NCI-H226 (cell line): Measurements from ENCODE around the gene P2RX2.

ENCODE experiments used
- DNase-seq: peaks from one replicate; pipeline ENCODE4 v3.0.0-alpha.2; 2015

The P2RX2 gene

DNA sequence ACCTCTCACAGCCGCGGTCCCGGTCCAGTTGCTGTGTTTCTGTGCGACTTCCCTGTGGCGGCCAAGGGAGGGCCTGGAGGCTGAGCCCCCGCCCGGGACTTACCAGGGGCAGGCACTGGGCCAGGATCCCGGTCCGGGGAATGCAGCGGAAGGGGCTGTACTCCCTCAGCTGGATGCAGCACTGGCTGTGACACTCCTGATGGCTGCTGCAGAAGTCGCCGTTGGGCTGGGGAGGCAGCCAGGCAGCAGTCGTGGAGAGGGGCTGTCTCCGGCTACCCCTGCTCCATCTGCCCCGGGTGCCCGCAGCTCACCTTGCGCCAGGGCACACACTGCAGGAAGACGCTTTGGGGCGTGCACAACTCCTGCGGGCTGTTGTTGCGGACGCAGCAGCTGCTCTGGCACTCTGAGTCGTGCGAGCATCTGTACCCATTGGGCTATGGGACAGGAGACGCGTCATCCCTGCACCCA, 14.4 kb upstream of the P2RX2 start:
- DNase-seq = no peak

- DNase-seq = no peak
Measured at GRCh38 chr12:132604668-132605441, 13.7 kb upstream of the P2RX2 start.

- DNase-seq = no peak
Measured at GRCh38 chr12:132605892-132606291, 12.7 kb upstream of the P2RX2 start.

- DNase-seq = no peak
Measured at GRCh38 chr12:132606466-132606865, 12.1 kb upstream of the P2RX2 start.

DNA sequence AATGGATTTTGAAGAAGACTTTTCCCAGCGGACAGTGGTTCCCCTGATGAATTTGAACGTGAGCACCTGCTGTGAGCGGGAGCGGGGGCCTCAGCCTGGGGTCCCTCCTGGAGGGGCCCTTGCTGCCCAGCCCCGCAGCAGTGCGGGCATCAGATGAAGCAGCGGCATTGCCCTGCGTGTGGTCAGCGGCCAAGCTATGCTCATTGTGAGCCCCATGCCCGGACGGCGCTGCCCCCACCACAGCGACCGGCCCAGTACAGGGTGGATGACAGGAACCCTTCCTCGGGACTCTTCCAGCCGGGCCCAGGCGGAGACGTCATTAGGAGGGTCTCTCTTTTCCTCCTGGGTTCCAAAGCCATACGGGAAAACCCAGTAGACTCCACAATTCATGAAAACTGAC, 11.6 kb upstream of the P2RX2 start:
- DNase-seq = no peak

DNA sequence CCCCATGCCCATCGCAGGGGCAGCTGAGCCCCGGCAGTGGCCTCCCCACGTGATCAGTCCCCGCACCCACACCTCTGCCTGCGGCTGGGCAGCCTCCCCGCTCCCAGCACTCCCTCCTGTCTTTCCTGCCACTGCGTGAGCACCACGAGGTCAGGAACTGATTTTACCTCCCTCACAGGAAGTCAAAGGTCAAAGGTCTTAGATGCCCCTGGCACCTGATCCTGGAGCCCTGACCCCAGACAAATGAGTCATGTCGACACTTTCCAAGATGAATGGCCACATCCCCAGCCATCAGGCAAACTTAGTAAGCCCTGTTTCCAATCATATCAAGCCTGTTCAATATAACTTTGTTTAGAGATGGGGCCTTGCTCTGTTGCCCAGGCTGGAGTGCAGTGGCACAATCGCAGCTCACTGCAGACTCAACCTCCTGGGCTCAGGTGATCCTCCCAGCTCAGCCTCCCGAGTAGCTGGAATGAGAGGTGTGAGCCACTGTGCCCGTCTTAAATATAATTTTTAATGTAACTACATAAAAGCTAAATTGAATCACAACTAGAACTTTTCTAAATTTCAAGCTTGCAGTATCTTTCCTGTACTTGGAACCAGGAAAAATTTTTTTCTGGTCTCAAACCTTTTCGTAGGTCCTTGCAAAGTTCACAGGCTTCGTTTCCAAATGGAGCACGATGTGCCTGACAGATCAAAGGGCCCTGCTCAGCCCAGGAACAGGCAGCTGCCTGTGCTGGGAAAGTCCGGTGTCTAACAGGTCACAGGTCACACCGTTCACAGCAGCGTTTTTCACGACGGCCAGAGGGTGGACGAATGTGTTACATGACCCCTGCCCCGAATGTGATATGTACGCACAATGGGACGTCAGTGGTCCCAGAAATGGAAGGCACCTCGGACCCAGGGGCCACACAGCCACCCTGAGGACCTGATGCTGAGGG, 10.1 kb upstream of the P2RX2 start:
- no peak for DNase-seq

- DNase-seq = no peak
Measured at GRCh38 chr12:132610051-132610759, 8.4 kb upstream of the P2RX2 start, which contains the start of gene LRCOL1. TSS of gene LRCOL1 (minus strand) at chr12:132610582. CDS start at chr12:132606251, 4,331 bp downstream.

- DNase-seq = no peak
Measured at GRCh38 chr12:132610866-132611602, 7.5 kb upstream of the P2RX2 start.

DNA sequence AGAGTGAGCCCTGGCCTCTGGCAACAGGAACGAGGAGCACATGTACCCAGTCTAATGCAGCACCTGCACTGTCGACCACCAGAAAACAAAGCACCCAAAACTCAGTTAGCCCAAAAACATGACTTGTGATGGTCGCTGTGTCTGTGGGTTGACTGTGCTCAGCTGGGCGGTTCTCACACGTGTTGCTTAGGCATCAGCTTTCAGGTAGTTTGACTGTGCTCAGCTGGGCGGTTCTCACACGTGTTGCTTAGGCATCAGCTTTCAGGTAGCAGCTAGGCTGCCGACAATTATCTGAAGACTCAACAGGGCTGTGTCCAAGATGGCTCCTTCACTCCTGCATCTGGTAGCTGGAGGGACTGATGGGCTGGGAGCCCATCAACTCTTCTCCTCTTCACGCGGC, 7.0 kb upstream of the P2RX2 start:
- no peak for DNase-seq

DNA sequence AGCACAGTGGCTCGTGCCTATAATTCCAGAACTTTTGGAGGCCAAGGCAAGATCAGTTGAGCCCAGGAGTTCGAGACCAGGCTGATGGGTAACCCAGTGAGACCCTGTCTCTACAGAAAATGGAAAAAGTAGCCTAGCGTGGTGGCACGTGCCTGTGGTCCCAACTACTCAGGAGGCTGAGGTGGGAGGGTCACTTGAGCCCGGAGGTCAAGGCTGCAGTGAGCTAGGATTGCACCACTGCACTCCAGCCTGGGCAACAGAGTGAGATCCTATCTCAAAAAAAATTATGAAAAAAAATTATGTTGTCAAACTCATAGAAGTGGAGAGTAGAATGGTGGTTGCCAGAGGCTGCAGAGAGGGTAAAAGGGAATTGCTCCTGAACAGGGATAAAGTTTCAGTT, 4.5 kb upstream of the P2RX2 start:
- no peak for DNase-seq

DNA sequence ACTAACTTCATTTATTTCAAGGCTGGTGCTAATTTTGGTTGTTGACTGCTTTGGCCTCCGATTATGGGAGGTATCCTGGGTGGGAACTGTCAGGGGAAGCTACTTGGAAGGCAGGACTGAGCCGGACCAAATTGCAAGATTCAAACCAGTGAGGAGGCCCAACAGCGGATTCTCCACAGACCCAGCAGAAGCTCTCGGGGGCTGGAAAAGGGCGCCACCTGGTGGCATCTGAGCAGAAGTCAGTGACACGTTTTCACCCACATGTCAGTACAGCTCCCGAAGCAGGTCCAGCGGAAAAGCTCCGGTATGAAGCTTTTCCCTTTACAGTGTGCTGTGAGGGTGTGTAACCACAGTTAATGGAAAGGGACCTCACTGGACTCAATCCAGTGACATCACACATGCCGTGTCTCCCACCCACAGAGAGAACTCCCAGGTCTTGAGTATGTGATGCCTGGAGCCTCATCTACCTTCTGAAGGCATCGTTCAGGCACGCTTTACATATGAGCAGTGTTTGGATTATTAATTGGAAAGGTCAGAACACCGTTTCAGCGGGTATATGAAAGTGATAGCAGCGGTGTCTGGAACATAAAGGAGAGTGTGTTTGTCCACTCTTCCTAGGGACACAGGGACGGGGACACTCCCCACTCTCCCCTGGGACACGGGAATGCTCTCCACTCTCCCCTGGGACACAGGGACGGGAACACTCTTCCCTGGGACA, 3.6 kb upstream of the P2RX2 start:
- DNase-seq = peak; percentile 56

DNA sequence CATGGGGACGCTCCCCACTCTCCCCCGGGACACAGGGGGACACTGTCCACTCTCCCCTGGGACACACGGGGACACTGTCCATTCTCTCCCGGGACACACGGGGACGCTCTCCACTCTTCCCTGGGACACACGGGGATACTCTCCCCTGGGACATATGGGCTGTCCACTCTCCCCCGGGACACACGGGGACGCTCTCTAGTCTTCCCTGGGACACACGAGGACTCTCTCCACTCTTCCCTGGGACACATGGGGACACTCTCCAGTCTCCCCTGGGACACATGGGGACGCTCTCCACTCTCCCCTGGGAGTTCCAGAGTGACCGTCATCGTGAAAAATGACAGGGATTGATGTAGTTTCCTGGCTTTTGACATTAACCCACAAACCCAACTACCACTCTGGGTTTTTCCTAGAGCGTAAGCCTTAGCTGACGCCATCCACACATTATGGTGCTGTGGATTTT, 3.0 kb upstream of the P2RX2 start:
- DNase-seq = no peak

DNA sequence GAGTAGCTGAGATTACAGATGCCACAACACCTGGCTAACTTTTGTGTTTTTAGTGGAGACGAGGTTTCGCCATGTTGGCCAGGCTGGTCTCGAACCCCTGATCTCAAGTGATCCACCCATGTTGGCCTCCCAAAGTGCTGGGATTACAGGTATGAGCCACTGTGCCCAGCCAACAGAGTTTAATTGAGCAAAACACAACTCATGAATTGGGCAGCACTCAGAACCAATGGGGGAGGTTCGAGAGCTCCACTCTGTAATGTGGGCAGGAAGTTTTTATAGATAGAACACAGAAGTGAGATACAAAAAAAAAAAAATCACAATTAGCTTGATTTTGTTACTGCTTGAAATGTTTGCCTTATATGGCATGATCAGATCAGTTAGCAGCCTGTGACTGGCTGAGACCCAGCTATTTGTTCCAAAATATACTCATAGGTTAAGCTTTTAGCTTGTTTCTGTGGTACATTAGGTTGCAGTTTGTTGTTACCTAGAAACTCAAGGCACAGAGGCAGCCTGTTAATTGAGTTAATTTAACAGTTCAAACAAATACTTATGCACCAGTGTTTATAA, 1.4 kb upstream of the P2RX2 start:
- no peak for DNase-seq

DNA sequence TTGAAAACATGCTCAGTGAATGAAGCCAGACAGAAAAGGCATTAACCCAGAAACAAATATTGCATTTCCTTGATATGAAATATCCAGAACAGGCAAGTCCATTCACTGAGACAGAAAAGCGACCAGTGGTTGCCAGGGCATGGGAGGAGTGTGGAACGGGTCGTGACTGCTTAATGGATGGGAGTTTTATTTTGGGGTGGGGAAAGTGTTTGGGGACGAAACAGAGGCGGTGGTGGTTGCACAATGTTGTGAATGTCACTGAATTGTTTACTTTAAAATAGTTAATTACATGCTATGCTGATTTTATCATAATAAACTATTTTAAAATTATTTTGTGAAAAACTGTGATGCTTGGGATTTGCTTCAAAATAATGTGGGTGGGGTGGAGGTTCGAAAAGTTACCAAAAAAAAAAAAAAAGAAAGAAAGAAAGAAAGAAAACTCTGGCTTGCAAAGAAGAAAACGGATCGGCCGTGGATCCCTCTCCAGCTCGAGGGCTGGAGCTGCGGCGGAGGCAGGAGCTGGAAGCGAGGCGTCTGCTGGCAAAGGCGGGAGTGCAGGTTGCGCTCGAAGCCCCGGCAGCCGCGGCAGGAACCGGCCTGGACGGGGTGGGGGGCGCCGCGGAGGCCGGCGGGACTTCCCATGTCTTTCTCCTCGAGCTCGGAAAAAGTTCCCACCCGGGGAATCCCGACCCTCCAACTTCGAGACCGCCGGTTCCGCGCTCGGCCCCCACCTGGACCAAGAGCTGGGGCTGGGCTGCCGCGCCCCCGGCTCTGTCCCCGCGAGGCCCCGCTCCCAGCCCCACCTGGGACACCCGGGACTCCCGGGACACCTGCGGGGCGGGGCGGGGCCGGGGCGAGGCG, 524 bp upstream of the P2RX2 start:
- DNase-seq = no peak

DNA sequence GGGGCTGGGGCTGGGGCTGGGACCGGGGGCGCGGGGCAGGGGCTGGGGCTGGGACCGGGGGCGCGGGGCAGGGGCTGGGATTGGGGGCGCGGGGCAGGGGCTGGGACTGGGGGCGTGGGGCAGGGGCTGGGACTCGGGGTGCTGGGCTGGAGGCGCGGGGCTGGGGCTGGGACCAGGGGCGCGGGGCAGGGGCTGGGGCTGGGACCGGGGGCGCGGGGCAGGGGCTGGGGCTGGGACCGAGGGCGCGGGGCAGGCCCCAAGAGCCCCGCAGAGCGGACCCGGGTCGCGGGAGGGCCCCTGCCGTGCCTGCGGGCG, 452 bp downstream of the P2RX2 start:
- no peak for DNase-seq

- no peak for DNase-seq
Measured at GRCh38 chr12:132619386-132620112, 973 bp downstream of the P2RX2 start.

- DNase-seq = no peak
Measured at GRCh38 chr12:132620113-132620898, 1.7 kb downstream of the P2RX2 start.

DNA sequence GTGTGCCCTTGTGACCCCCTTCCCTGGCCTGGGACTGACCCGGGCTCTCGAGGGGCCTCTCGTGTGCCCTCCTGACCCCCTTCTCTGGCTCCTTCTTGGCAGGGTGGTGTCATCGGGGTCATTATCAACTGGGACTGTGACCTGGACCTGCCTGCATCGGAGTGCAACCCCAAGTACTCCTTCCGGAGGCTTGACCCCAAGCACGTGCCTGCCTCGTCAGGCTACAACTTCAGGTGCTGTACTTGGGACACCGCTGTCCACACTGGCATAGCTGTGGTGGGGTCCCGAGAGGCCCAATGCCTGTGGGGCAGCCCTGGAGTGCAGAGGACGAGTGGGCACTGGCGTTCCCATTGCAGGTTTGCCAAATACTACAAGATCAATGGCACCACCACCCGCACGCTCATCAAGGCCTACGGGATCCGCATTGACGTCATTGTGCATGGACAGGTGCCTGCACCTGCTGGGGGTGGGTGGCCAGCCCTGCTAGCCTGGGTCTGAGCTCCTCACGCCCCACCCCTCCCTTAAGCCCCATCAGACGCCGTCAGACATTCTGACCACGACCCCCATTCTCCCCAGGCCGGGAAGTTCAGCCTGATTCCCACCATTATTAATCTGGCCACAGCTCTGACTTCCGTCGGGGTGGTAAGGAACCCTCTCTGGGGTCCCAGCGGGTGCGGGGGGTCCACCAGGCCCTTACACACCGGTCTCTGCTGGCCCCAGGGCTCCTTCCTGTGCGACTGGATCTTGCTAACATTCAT, 2.5 kb downstream of the P2RX2 start:
- DNase-seq = no peak
